ENCODE measurements around the gene SEMA4D.

GRCh38 chr9:89358376-89358916 lies 139.5 kb downstream of the SEMA4D start:
- TF ChIP-seq, protein P1, sequence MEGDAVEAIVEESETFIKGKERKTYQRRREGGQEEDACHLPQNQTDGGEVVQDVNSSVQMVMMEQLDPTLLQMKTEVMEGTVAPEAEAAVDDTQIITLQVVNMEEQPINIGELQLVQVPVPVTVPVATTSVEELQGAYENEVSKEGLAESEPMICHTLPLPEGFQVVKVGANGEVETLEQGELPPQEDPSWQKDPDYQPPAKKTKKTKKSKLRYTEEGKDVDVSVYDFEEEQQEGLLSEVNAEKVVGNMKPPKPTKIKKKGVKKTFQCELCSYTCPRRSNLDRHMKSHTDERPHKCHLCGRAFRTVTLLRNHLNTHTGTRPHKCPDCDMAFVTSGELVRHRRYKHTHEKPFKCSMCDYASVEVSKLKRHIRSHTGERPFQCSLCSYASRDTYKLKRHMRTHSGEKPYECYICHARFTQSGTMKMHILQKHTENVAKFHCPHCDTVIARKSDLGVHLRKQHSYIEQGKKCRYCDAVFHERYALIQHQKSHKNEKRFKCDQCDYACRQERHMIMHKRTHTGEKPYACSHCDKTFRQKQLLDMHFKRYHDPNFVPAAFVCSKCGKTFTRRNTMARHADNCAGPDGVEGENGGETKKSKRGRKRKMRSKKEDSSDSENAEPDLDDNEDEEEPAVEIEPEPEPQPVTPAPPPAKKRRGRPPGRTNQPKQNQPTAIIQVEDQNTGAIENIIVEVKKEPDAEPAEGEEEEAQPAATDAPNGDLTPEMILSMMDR (IDR thresholded peaks at IDR 0.05), result no peak
- no peak for TF ChIP-seq ZFX (IDR thresholded peaks at IDR 0.05; ENCODE audit: borderline replicate concordance)
